GM13976 (cell line): Measurements from ENCODE around the gene KRT83.
"Not testable (repeated sequence)": the region's sequence is repeated elsewhere in the genome, so short reads cannot be mapped to it uniquely, and the experiment has no call there.

Experiments used
- DNase-seq: peaks from one replicate; pipeline ENCODE4 v3.0.0; 2012; ENCODE audit warnings: low spot score
- in situ Hi-C: fragments of 300-500 bp; cut with MboI; formaldehyde crosslinking; loops from one replicate; pipeline ENCODE4 v1.12.0; 2022; ENCODE audit warnings: low sequenced_read_pairs, mixed read lengths, inconsistent platforms; ENCODE audit not compliant: unreplicated experiment
- TF ChIP-seq, protein P1 (sequence below): IDR thresholded peaks from 2 replicates; pipeline ENCODE4 v1.5.1; 2012; ENCODE audit warnings: borderline replicate concordance, mild to moderate bottlenecking; ENCODE audit not compliant: insufficient read depth; ENCODE audit errors: extremely low read depth, missing control alignments, control extremely low read depth

KRT83 gene

DNA sequence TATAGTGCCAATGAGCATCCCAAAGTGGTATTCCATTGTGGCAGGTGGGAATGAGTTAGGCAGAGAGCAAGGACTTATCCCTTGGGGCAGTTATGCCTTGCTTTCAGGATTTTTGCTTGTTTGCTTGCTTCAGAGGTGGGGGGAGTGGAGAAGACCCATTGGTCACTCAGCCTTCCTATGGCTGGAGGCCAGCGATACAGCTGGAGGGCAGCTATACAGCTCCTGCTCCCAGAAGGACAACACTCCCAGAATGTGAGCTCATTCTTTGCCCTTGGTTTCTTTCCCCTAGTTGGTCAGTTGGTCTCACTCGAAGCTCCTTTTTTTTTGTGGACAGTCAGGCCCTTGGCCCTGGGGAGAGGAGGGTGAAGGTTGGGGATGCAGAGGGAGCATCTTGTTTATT is 14.5 kb downstream of the KRT83 start:
- DNase-seq: no peak
- TF ChIP-seq, protein P1, sequence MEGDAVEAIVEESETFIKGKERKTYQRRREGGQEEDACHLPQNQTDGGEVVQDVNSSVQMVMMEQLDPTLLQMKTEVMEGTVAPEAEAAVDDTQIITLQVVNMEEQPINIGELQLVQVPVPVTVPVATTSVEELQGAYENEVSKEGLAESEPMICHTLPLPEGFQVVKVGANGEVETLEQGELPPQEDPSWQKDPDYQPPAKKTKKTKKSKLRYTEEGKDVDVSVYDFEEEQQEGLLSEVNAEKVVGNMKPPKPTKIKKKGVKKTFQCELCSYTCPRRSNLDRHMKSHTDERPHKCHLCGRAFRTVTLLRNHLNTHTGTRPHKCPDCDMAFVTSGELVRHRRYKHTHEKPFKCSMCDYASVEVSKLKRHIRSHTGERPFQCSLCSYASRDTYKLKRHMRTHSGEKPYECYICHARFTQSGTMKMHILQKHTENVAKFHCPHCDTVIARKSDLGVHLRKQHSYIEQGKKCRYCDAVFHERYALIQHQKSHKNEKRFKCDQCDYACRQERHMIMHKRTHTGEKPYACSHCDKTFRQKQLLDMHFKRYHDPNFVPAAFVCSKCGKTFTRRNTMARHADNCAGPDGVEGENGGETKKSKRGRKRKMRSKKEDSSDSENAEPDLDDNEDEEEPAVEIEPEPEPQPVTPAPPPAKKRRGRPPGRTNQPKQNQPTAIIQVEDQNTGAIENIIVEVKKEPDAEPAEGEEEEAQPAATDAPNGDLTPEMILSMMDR: no peak
- in situ Hi-C loops: no loop called here

DNA sequence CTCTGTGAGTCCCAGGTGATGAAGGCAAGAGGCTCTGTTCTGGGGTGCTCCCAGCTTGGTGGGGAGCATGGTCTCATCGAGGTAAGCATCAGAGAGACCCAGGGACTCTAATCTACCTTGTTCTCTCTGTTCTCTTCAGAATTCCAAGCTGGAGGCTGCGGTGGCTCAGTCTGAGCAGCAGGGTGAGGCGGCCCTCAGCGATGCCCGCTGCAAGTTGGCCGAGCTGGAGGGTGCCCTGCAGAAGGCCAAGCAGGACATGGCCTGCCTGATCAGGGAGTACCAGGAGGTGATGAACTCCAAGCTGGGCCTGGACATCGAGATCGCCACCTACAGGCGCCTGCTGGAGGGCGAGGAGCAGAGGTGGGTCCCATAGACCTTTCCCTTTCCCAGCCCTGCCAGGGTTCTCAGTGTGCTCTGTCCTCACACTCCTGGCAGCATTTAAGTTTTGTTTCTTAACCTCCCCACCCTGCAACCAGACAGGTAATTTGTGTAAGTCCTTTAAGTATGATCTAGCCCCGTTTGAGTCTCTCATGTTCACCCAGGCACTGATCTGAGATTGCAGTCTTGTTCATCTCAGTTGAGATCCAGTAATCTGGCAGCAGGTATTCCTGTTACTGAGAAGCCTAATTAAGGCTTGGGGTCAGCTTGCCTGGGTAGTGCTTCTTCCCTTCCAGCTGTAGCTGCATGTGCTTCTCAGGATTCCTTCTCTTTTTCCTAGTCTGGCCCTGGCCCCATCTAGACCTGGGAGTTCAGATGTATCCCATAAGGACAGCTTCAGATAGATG is 15.1 kb downstream of the KRT83 start:
- in situ Hi-C loops: no loop called here
- TF ChIP-seq, protein P1: no peak
- DNase-seq: no peak

DNA sequence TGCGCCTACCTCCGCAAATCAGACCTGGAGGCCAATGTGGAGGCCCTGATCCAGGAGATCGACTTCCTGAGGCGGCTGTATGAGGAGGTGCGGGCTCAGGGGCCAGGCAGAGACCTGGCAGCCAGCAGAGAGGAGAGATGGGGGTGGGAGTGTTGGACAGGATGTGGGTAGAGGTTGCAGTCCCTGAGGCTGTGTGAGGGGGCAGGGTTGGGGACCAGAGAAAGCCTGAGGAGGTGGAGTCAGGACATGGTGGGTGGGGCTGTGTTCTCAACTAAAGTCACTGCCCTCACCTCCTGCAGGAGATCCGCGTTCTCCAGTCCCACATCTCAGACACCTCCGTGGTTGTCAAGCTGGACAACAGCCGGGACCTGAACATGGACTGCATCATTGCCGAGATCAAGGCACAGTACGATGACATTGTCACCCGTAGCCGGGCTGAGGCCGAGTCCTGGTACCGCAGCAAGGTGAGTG is 16.2 kb downstream of the KRT83 start:
- in situ Hi-C loops, DNase-seq: not testable (repeated sequence)

DNA sequence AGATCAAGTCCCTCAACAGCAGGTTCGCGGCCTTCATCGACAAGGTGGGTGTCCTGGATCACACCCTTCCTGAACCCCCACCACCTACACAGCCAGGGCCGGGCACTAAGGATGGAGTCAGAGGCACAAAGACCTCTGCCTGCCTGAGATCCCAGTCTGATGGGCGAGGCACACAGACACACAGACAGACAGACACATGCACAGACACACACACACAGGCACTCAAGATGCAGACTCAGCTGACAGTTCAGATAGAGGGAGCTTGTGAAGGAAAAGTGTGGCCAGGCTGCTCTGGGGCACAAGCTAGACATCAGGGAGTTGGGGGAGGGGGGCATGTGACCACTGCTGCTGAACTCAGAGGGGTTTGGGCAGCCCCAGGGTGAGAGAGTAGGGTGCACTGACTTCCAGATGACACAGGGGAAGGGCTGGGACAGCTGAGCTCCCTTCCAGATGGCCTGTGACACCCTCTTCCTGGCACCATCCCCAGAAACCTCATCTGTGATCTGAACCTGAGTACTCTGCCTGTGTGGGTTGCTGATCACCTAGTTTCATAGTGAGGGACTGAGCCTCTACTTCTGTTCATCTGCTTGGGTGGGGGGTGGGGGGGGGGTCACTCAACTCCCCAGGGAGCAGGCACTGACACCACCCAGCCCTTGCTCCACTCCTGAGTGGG is 18.8 kb downstream of the KRT83 start:
- in situ Hi-C loops, DNase-seq: not testable (repeated sequence)

DNA sequence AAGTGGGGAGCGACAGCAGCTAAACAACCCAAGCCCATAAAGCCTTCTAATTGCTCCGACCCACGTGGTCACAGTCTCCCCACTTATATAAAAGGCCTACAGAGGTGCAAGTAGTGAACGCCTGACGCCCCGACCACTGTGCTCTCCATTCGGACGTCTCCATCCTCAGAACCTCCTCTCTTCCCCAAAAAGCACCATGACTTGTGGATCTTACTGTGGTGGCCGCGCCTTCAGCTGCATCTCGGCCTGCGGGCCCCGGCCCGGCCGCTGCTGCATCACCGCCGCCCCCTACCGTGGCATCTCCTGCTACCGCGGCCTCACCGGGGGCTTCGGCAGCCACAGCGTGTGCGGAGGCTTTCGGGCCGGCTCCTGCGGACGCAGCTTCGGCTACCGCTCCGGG is 19.5 kb downstream of the KRT83 start:
- in situ Hi-C loops, DNase-seq: not testable (repeated sequence)

DNA sequence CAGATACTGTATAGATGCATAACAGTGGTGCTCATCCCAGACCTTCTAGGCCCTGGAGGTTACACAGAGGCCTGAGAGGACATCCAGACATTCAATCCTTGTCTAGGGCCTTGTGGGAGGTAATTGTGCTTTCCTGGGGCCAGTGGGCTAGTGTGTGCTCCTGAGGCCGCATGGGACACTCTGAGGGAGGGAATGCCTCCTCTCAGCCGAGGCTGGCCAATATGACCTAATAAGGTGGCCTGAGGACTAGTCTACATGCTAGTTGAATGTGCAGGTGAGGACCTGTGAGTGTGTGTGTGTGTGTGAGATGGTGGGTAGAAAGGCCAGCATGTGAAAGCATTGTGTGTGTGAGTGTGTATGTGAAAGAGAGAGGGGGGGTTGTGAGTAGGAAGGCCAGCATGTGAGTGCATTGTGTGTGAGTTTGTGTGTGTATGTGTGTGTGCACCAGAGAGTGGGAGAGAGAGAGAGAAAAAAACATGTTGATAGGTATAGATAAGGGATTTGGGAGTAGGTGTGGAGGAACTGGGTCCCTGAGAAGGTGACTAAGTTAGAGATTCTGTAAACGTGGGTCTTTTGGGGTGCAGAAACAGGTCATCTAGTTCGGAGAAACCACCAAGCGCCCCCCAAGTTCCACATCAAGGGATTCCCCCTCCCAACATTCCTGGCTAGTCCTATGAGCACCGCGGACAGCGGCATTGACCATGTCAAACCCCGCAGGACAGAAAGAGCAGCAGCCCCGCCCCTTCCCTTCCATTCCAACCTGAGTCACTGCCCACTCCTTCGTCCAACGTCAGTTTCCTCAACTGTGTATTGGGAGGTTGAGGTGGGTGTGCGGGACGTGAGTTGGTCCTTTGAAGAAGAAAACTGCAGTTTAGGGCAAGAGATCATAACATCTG is 20.2 kb downstream of the KRT83 start:
- in situ Hi-C loops: no loop called here
- DNase-seq: no peak
- TF ChIP-seq, protein P1: no peak

DNA sequence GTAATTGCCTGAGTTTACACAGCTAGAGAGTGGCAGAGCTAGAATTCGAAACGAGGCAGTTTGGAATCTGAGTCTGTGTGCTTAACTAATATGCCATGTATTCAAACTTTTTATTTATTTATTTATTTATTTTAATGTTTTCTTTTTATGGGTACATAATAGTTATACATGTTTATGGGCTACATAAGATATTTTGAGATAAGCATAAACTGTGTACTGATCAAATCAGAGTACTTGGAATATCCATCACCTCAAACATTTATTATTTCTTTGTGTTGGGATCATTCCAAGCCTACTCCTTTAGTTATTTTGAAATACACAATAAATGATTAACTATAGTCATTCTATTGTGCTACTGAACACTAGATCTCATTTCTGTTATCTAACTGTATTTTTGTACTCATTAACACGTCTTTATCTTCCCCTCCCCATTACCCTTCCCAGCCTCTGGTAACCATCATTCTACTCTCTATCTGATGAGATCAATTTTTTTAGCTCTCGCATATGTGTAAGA is 22.5 kb downstream of the KRT83 start:
- in situ Hi-C loops: no loop called here
- TF ChIP-seq, protein P1: no peak
- no peak for DNase-seq
